GM20431 (cell line): ENCODE results near the gene ELOVL5.

Experiments
- in situ Hi-C: fragments of 300-500 bp; cut with MseI, MboI; formaldehyde crosslinking; loops from one replicate; pipeline ENCODE4 v1.15.0; 2020; ENCODE audit warnings: low sequenced_read_pairs; ENCODE audit not compliant: unreplicated experiment

Gene ELOVL5

GRCh38 chr6:53251033-53251672 is 97.6 kb downstream of the ELOVL5 start:
- in situ Hi-C loops: no loop called here

GRCh38 chr6:53250176-53251032 is 98.3 kb downstream of the ELOVL5 start:
- in situ Hi-C loops: no loop called here

- in situ Hi-C loops: no loop called here
These were observed 101.8 kb downstream of the ELOVL5 start for GRCh38 chr6:53246924-53247323.

- in situ Hi-C loops: no loop called here
These were observed 103.8 kb downstream of the ELOVL5 start for GRCh38 chr6:53244958-53245357.

GRCh38 chr6:53244399-53244931 is 104.3 kb downstream of the ELOVL5 start:
- in situ Hi-C loops: no loop called here

GRCh38 chr6:53241938-53242337 is 106.8 kb downstream of the ELOVL5 start:
- in situ Hi-C loops: no loop called here

GRCh38 chr6:53240761-53241160 is 108.0 kb downstream of the ELOVL5 start:
- in situ Hi-C loops: no loop called here

GRCh38 chr6:53240139-53240538 is 108.6 kb downstream of the ELOVL5 start:
- in situ Hi-C loops: no loop called here

- in situ Hi-C loops: no loop called here
These were observed 109.2 kb downstream of the ELOVL5 start for GRCh38 chr6:53239526-53239925.

- in situ Hi-C loops: no loop called here
These were observed 110.4 kb downstream of the ELOVL5 start for GRCh38 chr6:53238311-53238710.

GRCh38 chr6:53236241-53236640 is 112.5 kb downstream of the ELOVL5 start:
- in situ Hi-C loops: no loop called here

GRCh38 chr6:53235508-53235907 is 113.2 kb downstream of the ELOVL5 start:
- in situ Hi-C loops: no loop called here

- in situ Hi-C loops: no loop called here
These were observed 115.4 kb downstream of the ELOVL5 start for GRCh38 chr6:53233309-53233708.

- in situ Hi-C loops: no loop called here
These were observed 117.8 kb downstream of the ELOVL5 start for GRCh38 chr6:53230775-53231467.

GRCh38 chr6:53227847-53228246 is 120.9 kb downstream of the ELOVL5 start:
- in situ Hi-C loops: no loop called here

GRCh38 chr6:53220605-53221004 is 128.1 kb downstream of the ELOVL5 start:
- in situ Hi-C loops: no loop called here
